HG02884 (cell line): ENCODE results near the gene GARIN1A.
"Not testable (repeated sequence)": the region's sequence is repeated elsewhere in the genome, so short reads cannot be mapped to it uniquely, and the experiment has no call there.

Experiments used
- ATAC-seq: cut with Tn5 transposase; IDR thresholded peaks from one replicate; pipeline ENCODE4 v1.9.1; 2021; ENCODE audit warnings: mild to moderate bottlenecking, moderate library complexity; ENCODE audit not compliant: unreplicated experiment

GARIN1A gene

GRCh38 chr7:128681794-128682537 is 9.9 kb downstream of the GARIN1A start:
- no peak for ATAC-seq

GRCh38 chr7:128683270-128683669 is 11.2 kb downstream of the GARIN1A start:
- not testable (repeated sequence) for ATAC-seq

- ATAC-seq = not testable (repeated sequence)
Observed at GRCh38 chr7:128683738-128684137, 11.6 kb downstream of the GARIN1A start.

- ATAC-seq = no peak
Observed at GRCh38 chr7:128687131-128687530, 15.0 kb downstream of the GARIN1A start.

GRCh38 chr7:128688492-128688891 is 16.4 kb downstream of the GARIN1A start:
- ATAC-seq = no peak

GRCh38 chr7:128689161-128689935 is 17.3 kb downstream of the GARIN1A start:
- not testable (repeated sequence) for ATAC-seq

DNA sequence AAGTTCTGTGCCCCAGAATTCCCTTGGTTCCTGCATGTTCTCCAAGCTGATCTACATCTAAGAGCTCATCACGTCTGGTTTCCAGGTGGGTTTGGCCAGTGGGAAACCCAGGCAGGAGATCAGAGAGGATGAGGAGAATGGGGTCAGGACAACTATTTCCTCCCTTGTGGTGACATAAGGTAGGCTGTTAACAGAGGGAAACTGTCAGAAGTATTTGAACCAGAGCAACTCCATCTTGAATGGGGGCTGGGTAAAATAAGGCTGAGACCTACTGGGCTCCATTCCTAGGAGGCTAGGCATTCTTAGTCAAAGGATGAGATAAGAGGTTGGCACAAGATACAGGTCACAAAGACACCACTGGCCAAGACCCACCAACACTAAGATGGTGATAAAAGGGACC is 19.1 kb downstream of the GARIN1A start:
- no peak for ATAC-seq

- no peak for ATAC-seq
Observed at GRCh38 chr7:128692623-128693270, 20.7 kb downstream of the GARIN1A start.

- ATAC-seq = no peak
Observed at GRCh38 chr7:128693373-128694015, 21.4 kb downstream of the GARIN1A start.

DNA sequence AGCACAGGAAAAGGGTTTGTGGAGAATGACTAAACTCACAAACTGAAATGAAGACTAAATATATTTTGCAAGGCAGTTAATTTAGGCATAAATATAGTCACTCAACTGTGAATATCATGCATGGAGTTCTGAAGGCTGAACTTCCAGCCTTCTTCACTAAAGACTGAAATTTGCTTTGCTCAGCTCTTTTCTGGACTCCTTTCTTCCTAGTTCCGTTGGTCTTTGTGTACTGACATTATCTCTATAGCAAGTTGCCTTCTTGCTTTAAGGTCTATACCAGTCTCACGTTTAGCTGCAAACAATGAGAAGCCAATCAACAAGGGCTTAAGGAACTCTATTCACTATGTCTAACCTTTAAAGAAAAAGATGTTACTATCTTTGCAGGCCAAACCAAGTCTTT is 22.6 kb downstream of the GARIN1A start:
- ATAC-seq = no peak

DNA sequence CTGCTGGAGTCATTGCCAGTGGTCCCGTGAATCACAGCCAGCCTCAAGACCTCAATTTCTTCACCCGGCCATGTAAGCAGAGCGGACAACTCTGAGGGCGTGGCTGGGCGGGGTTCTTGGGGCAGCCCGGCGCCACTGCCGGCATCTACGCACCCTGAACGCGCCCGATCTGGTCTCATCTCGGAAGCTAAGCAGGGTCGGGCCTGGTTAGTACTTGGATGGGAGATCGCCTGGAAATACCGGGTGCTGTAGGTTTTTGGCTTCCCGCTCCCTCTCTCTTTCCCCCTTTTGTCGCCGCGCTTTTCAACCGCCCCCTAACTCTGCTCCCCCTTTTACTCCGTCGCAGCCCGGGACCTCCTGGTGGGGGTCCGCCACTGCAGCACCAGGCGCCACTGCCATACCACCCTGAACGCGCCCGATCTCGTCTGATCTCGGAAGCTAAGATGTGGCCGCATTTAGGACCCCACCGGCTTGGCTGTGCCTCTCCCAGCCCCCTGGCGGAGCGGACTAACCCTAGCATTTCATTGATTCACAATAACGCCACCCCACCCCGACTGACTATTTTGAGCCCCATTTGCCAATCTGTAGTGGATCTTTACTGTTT is 25.3 kb downstream of the GARIN1A start:
- no peak for ATAC-seq

- ATAC-seq = no peak
Observed at GRCh38 chr7:128699196-128699712, 27.2 kb downstream of the GARIN1A start.

DNA sequence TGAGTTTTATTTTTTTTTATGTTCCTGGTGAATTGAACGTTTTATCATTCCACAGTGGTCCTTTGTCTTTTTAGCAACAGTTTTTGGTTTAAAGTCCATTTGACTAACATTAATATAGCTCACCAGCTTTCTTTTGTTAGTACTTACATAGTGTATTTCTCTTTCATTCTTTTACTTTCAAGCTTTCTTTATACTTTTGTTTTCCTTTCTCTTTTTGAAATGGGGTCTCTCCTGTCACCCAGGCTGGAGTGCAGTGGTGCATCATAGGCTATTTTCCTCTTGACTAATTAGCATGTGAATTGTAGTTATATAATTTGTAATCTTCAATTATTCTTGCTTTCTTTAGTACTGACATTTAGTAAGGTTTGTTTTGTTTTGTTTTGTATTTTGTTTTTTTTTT is 27.8 kb downstream of the GARIN1A start:
- ATAC-seq = no peak

DNA sequence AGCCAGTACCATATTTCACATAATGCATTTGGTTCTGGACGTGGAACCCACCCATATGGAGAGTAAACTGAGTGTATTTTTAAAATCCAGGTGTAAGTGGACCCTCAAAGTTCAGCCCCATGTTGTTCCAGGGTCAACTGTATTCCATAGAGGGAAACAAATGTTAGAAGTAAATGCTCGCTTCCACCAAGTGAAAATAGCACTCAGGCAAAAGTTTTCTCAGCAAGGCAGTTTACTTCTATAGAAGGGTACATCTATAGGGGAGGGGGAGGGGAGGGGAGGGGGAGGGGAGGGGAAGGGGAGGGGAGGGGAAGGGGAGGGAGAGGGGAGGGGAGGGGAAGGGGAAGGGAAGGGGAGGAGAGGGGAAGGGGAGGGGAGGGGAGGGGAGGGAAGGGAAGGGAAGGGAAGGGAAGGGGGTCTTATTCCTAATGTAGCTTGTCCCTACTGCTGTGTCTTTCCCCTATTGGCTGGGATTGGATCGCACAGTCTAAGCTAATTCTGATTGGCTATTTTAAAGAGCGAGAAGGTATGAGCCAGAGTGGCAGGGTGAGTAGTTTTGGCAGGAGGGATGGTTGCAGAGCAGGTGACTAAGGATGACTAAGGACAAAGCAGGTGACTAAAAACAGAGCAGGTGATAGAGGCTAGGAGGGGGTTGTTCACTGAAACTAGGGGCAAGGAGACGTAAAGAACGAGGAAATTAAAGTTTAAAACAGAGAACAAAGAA is 29.1 kb downstream of the GARIN1A start:
- ATAC-seq = no peak

- no peak for ATAC-seq
Observed at GRCh38 chr7:128703609-128704241, 31.6 kb downstream of the GARIN1A start.

DNA sequence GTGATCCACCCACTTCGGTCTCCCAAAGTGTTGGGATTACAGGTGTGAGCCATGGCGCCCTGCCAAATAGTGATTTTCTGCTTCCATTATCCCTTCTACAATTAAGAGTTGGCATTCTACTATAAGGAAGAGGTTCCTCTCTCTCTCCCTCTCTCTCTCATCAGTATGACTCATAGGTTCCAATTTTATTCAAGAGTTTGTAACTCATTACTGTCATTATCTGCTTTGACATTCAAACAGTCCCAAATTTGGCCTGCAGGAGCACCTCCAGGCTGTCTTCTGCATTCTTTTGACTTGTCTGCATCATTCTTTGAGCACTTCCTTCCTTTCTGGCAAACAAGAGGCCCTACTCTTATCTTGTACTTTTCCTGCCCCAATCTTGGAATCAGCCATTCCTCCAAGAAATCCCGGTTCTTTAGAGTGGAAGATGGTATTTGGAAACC is 33.8 kb downstream of the GARIN1A start:
- ATAC-seq = no peak

DNA sequence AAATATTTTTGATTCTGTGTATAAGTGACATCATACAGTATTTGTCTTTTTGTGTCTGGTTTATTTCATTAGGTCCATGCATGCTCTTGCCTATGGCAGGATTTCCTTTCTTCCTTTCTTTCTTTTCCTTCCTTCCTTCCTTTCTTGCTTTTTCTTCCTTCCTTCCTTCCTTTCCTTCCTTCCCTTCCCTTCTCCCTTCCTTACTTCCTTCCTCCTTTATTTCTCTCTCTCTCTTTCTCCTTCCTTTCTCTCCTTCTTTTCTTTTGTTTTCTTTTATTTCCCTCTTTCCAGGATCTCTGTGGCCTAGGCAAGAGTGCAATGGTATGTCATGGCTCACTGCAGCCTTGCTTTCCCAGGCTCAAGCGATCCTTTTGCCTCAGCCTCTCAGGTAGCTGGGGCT is 35.7 kb downstream of the GARIN1A start:
- ATAC-seq = no peak

GRCh38 chr7:128708235-128708634 is 36.1 kb downstream of the GARIN1A start:
- no peak for ATAC-seq

DNA sequence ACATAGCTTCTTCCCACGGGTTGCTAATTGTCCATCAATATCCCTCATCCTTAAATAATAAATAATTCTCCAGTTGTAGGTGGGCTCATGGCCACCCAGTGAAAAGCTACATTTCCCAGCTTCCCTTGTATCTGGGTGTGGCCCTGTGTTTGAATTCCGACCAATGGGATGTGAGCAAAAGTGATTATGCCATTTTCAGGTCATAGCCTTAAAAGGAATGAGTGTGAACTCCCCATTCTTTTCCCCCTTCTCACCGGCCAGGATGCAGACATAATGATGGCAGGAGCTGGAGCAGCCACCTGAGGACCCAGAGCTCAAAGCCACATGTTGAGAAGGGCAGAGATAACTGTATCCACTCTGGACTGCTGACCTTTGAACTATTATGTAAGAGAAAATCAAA is 36.7 kb downstream of the GARIN1A start:
- ATAC-seq = no peak
